ENCODE data around the gene SPDYE16.
"Not testable (repeated sequence)": the region's sequence is repeated elsewhere in the genome, so short reads cannot be mapped to it uniquely, and the experiment has no call there.

Gene SPDYE16

GRCh38 chr7:76561342-76561741, 18.2 kb upstream of the SPDYE16 start:
- not testable (repeated sequence) for H3K18ac ChIP-seq (ENCODE audit: low read depth in 1 of 2, low read length in 2 of 2); H4K8ac ChIP-seq (ENCODE audit: low read length); H3K9ac ChIP-seq (ENCODE audit: low read length); H2AFZ ChIP-seq (ENCODE audit: low read depth, low read length); H3K4ac ChIP-seq (ENCODE audit: low read depth in 1 of 2, low read length in 2 of 2); H2BK120ac ChIP-seq (ENCODE audit: low read depth, low read length); H3K14ac ChIP-seq (ENCODE audit: low read length in 2 of 2); H3K27me3 ChIP-seq (ENCODE audit: control insufficient read depth in 1 of 2, insufficient read depth in 1 of 2, low read length in 2 of 2); H3K36me3 ChIP-seq (ENCODE audit: control insufficient read depth in 1 of 2, insufficient read depth in 2 of 2, low read depth in 1 of 2, low read length in 2 of 2); DNase-seq; H2AK5ac ChIP-seq (ENCODE audit: low read length, severe bottlenecking); H2BK12ac ChIP-seq (ENCODE audit: low read length in 2 of 2); H2BK5ac ChIP-seq (ENCODE audit: low read depth, low read length, poor library complexity, severe bottlenecking); H3K23ac ChIP-seq (ENCODE audit: low read length in 2 of 2); H3K4me3 ChIP-seq (ENCODE audit: insufficient read depth in 1 of 2, low read depth in 1 of 2, low read length in 2 of 2); H3K9me3 ChIP-seq (ENCODE audit: control insufficient read depth, low read length); H3K27ac ChIP-seq (ENCODE audit: low read length, poor library complexity, severe bottlenecking); H3K79me1 ChIP-seq (replicated peaks; ENCODE audit: low read length, poor library complexity, severe bottlenecking); H3K4me1 ChIP-seq (ENCODE audit: control insufficient read depth, insufficient read depth, low read depth, low read length); H4K91ac ChIP-seq (ENCODE audit: low read length); H3K4me2 ChIP-seq (ENCODE audit: low read length, poor library complexity, severe bottlenecking); H2BK15ac ChIP-seq (ENCODE audit: low read depth, poor library complexity, severe bottlenecking)
- WGBS = no CpG with 5 or more reads among the region's 3 CpGs

- H4K91ac ChIP-seq (ENCODE audit: low read length); H3K14ac ChIP-seq (ENCODE audit: low read length in 2 of 2); H2BK12ac ChIP-seq (ENCODE audit: low read length in 2 of 2): not testable (repeated sequence)
Measured at GRCh38 chr7:76560157-76560556, 17.1 kb upstream of the SPDYE16 start.

GRCh38 chr7:76559685-76560084, 16.6 kb upstream of the SPDYE16 start:
- H2AK5ac ChIP-seq (ENCODE audit: low read length, severe bottlenecking); H3K27ac ChIP-seq (ENCODE audit: low read length, poor library complexity, severe bottlenecking); H3K4ac ChIP-seq (ENCODE audit: low read depth in 1 of 2, low read length in 2 of 2); DNase-seq; H3K27me3 ChIP-seq (ENCODE audit: control insufficient read depth in 1 of 2, insufficient read depth in 1 of 2, low read length in 2 of 2); H3K4me3 ChIP-seq (ENCODE audit: insufficient read depth in 1 of 2, low read depth in 1 of 2, low read length in 2 of 2); H2BK12ac ChIP-seq (ENCODE audit: low read length in 2 of 2); H3K18ac ChIP-seq (ENCODE audit: low read depth in 1 of 2, low read length in 2 of 2); H3K23ac ChIP-seq (ENCODE audit: low read length in 2 of 2); H2BK120ac ChIP-seq (ENCODE audit: low read depth, low read length); H3K36me3 ChIP-seq (ENCODE audit: control insufficient read depth in 1 of 2, insufficient read depth in 2 of 2, low read depth in 1 of 2, low read length in 2 of 2); H3K9ac ChIP-seq (ENCODE audit: low read length); H2BK15ac ChIP-seq (ENCODE audit: low read depth, poor library complexity, severe bottlenecking); H4K8ac ChIP-seq (ENCODE audit: low read length); H2BK5ac ChIP-seq (ENCODE audit: low read depth, low read length, poor library complexity, severe bottlenecking); H4K91ac ChIP-seq (ENCODE audit: low read length); H3K9me3 ChIP-seq (ENCODE audit: control insufficient read depth, low read length); H3K14ac ChIP-seq (ENCODE audit: low read length in 2 of 2); H3K4me2 ChIP-seq (ENCODE audit: low read length, poor library complexity, severe bottlenecking); H2AFZ ChIP-seq (ENCODE audit: low read depth, low read length); H3K79me1 ChIP-seq (replicated peaks; ENCODE audit: low read length, poor library complexity, severe bottlenecking); H3K4me1 ChIP-seq (ENCODE audit: control insufficient read depth, insufficient read depth, low read depth, low read length): not testable (repeated sequence)
- 83% methylated on average over 3 of the region's 6 CpGs for WGBS

More at GRCh38 chr7:76560157-76560556, 17.1 kb upstream of the SPDYE16 start:
- not testable (repeated sequence) for H3K4me2 ChIP-seq (ENCODE audit: low read length, poor library complexity, severe bottlenecking); H3K27me3 ChIP-seq (ENCODE audit: control insufficient read depth in 1 of 2, insufficient read depth in 1 of 2, low read length in 2 of 2); H2BK15ac ChIP-seq (ENCODE audit: low read depth, poor library complexity, severe bottlenecking); H4K8ac ChIP-seq (ENCODE audit: low read length); H2BK120ac ChIP-seq (ENCODE audit: low read depth, low read length); H3K36me3 ChIP-seq (ENCODE audit: control insufficient read depth in 1 of 2, insufficient read depth in 2 of 2, low read depth in 1 of 2, low read length in 2 of 2); H3K4me1 ChIP-seq (ENCODE audit: control insufficient read depth, insufficient read depth, low read depth, low read length); H3K4ac ChIP-seq (ENCODE audit: low read depth in 1 of 2, low read length in 2 of 2); DNase-seq; H3K27ac ChIP-seq (ENCODE audit: low read length, poor library complexity, severe bottlenecking); H2BK5ac ChIP-seq (ENCODE audit: low read depth, low read length, poor library complexity, severe bottlenecking); H3K9me3 ChIP-seq (ENCODE audit: control insufficient read depth, low read length); H3K79me1 ChIP-seq (replicated peaks; ENCODE audit: low read length, poor library complexity, severe bottlenecking); H2AFZ ChIP-seq (ENCODE audit: low read depth, low read length); H3K4me3 ChIP-seq (ENCODE audit: insufficient read depth in 1 of 2, low read depth in 1 of 2, low read length in 2 of 2); H3K18ac ChIP-seq (ENCODE audit: low read depth in 1 of 2, low read length in 2 of 2); H3K9ac ChIP-seq (ENCODE audit: low read length); H3K23ac ChIP-seq (ENCODE audit: low read length in 2 of 2); H2AK5ac ChIP-seq (ENCODE audit: low read length, severe bottlenecking)
- WGBS = 95% methylated on average over 2 of the region's 4 CpGs

GRCh38 chr7:76551992-76552391, 8.9 kb upstream of the SPDYE16 start:
- 86% methylated on average over 1 of the region's 6 CpGs for WGBS
- H3K23ac ChIP-seq (ENCODE audit: low read length in 2 of 2); H3K4ac ChIP-seq (ENCODE audit: low read depth in 1 of 2, low read length in 2 of 2); DNase-seq; H2BK5ac ChIP-seq (ENCODE audit: low read depth, low read length, poor library complexity, severe bottlenecking); H3K27me3 ChIP-seq (ENCODE audit: control insufficient read depth in 1 of 2, insufficient read depth in 1 of 2, low read length in 2 of 2); H3K9ac ChIP-seq (ENCODE audit: low read length); H2AFZ ChIP-seq (ENCODE audit: low read depth, low read length); H3K4me2 ChIP-seq (ENCODE audit: low read length, poor library complexity, severe bottlenecking); H2BK15ac ChIP-seq (ENCODE audit: low read depth, poor library complexity, severe bottlenecking); H2AK5ac ChIP-seq (ENCODE audit: low read length, severe bottlenecking); H3K4me3 ChIP-seq (ENCODE audit: insufficient read depth in 1 of 2, low read depth in 1 of 2, low read length in 2 of 2); H3K9me3 ChIP-seq (ENCODE audit: control insufficient read depth, low read length); H3K18ac ChIP-seq (ENCODE audit: low read depth in 1 of 2, low read length in 2 of 2); H3K14ac ChIP-seq (ENCODE audit: low read length in 2 of 2); H3K79me1 ChIP-seq (replicated peaks; ENCODE audit: low read length, poor library complexity, severe bottlenecking); H3K4me1 ChIP-seq (ENCODE audit: control insufficient read depth, insufficient read depth, low read depth, low read length); H3K27ac ChIP-seq (ENCODE audit: low read length, poor library complexity, severe bottlenecking); H2BK120ac ChIP-seq (ENCODE audit: low read depth, low read length); H4K91ac ChIP-seq (ENCODE audit: low read length); H2BK12ac ChIP-seq (ENCODE audit: low read length in 2 of 2); H4K8ac ChIP-seq (ENCODE audit: low read length): not testable (repeated sequence)
- peaks cover 0 to 14% of the 10 kb centered on the region in 2 experiments for H3K36me3 ChIP-seq (ENCODE audit: control insufficient read depth in 1 of 2, insufficient read depth in 2 of 2, low read depth in 1 of 2, low read length in 2 of 2)
